H9 (cell line): ENCODE data around the gene KMT5B. TPM values are rescaled to one million over a fixed set of nuclear protein-coding genes. Genes with fewer than 3 reads are reported as not detected.

Source experiments
- DNase-seq: peaks from one replicate; pipeline ENCODE4 v3.0.0-alpha.2; 2017
- H2AFZ ChIP-seq: one replicate; pipeline ENCODE4 v1.6.1; 2013; ENCODE audit warnings: mild to moderate bottlenecking, low read length, control low read depth, moderate library complexity
- H2AK5ac ChIP-seq: 2 replicates; pipeline ENCODE4 v1.6.1; 2013; ENCODE audit warnings: low read length, control low read depth, mixed read lengths; ENCODE audit not compliant: insufficient read length
- H2BK120ac ChIP-seq: one replicate; pipeline ENCODE4 v1.6.1; 2013; ENCODE audit warnings: low read depth, mild to moderate bottlenecking, low read length, control low read depth, inconsistent platforms; ENCODE audit not compliant: poor library complexity, severe bottlenecking
- H2BK12ac ChIP-seq: 2 replicates; pipeline ENCODE4 v1.6.1; 2013; ENCODE audit warnings: low read length, control low read depth, mixed read lengths, low read depth; ENCODE audit not compliant: insufficient read length
- H2BK15ac ChIP-seq: 2 replicates; pipeline ENCODE4 v1.6.1; 2013; ENCODE audit warnings: low read depth, low read length, control low read depth
- H2BK20ac ChIP-seq: one replicate; pipeline ENCODE4 v1.6.1; 2013; ENCODE audit warnings: low read depth, mild to moderate bottlenecking, low read length, control low read depth, inconsistent platforms; ENCODE audit not compliant: poor library complexity, severe bottlenecking
- H2BK5ac ChIP-seq: 2 replicates; pipeline ENCODE4 v1.6.1; 2013; ENCODE audit warnings: low read length, control low read depth, mixed read lengths; ENCODE audit not compliant: insufficient read length
- H3K14ac ChIP-seq: 2 replicates; pipeline ENCODE4 v1.6.1; 2013; ENCODE audit warnings: low read length, control low read depth; ENCODE audit not compliant: insufficient read depth
- H3K18ac ChIP-seq: 2 replicates; pipeline ENCODE4 v1.6.1; 2013; ENCODE audit warnings: low read depth, mild to moderate bottlenecking, mixed read lengths, low read length, control low read depth; ENCODE audit not compliant: insufficient read length
- H3K23ac ChIP-seq: 2 replicates; pipeline ENCODE4 v1.6.1; 2013; ENCODE audit warnings: low read length, control low read depth, mixed read lengths, low read depth; ENCODE audit not compliant: insufficient read length
- H3K23me2 ChIP-seq: 2 replicates; pipeline ENCODE4 v1.6.1; 2013; ENCODE audit warnings: low read depth, mild to moderate bottlenecking, mixed read lengths, low read length, control low read depth; ENCODE audit not compliant: insufficient read length, poor library complexity, severe bottlenecking
- H3K27ac ChIP-seq: 2 replicates; pipeline ENCODE4 v1.5.1; 2013; ENCODE audit warnings: low read length, control low read depth, mixed read lengths, low read depth; ENCODE audit not compliant: insufficient read length
- H3K27me3 ChIP-seq: 2 replicates; pipeline ENCODE4 v1.6.1; 2013; ENCODE audit warnings: low read length, control low read depth, inconsistent platforms; ENCODE audit not compliant: insufficient read depth
- H3K4ac ChIP-seq: 2 replicates; pipeline ENCODE4 v1.6.1; 2013; ENCODE audit warnings: low read depth, mild to moderate bottlenecking, control low read depth, inconsistent platforms, low read length, moderate library complexity
- H3K4me1 ChIP-seq: 2 replicates; pipeline ENCODE4 v1.6.1; 2013; ENCODE audit warnings: low read length, control low read depth, inconsistent platforms; ENCODE audit not compliant: insufficient read depth
- H3K4me2 ChIP-seq: 2 replicates; pipeline ENCODE4 v1.6.1; 2013; ENCODE audit warnings: low read length, control low read depth, mixed read lengths; ENCODE audit not compliant: insufficient read length, insufficient read depth
- H3K56ac ChIP-seq: 2 replicates; pipeline ENCODE4 v1.6.1; 2013; ENCODE audit warnings: low read depth, mild to moderate bottlenecking, mixed read lengths, low read length, control low read depth; ENCODE audit not compliant: insufficient read length
- H3K79me1 ChIP-seq: 2 replicates; pipeline ENCODE4 v1.6.1; 2013; ENCODE audit warnings: low read depth, mild to moderate bottlenecking, moderate library complexity, low read length, control low read depth, inconsistent platforms; ENCODE audit not compliant: insufficient read depth, poor library complexity, severe bottlenecking
- H3K79me2 ChIP-seq: 2 replicates; pipeline ENCODE4 v1.6.1; 2013; ENCODE audit warnings: low read length, control low read depth, inconsistent platforms; ENCODE audit not compliant: insufficient read depth
- H3K9ac ChIP-seq: 2 replicates; pipeline ENCODE4 v1.6.1; 2013; ENCODE audit warnings: low read length, control low read depth, mixed read lengths; ENCODE audit not compliant: insufficient read length; ENCODE audit errors: extremely low read depth
- H3K9me3 ChIP-seq: one replicate; pipeline ENCODE4 v1.6.1; 2013; ENCODE audit warnings: low read depth, low read length, inconsistent platforms; ENCODE audit not compliant: control insufficient read depth
- H3T11ph ChIP-seq: one replicate; pipeline ENCODE4 v1.6.1; 2013; ENCODE audit warnings: mild to moderate bottlenecking, low read length, control low read depth, inconsistent platforms
- H4K20me1 ChIP-seq: one replicate; pipeline ENCODE4 v1.6.1; 2013; ENCODE audit not compliant: control insufficient read depth, insufficient read length, insufficient read depth
- H4K5ac ChIP-seq: 2 replicates; pipeline ENCODE4 v1.6.1; 2013; ENCODE audit warnings: low read depth, mild to moderate bottlenecking, mixed read lengths, low read length, control low read depth; ENCODE audit not compliant: insufficient read length
- H4K8ac ChIP-seq: replicated peaks from 2 replicates; pipeline ENCODE4 v1.6.1; 2013; ENCODE audit warnings: low read length, control low read depth, mixed read lengths, low read depth; ENCODE audit not compliant: insufficient read length
- H4K91ac ChIP-seq: 2 replicates; pipeline ENCODE4 v1.6.1; 2013; ENCODE audit warnings: low read depth, mild to moderate bottlenecking, moderate library complexity, mixed read lengths, low read length, control low read depth; ENCODE audit not compliant: insufficient read length
- H3K27ac Mint-ChIP-seq, 3 experiments: 2 replicates in 2 of 3; 3 replicates in 1 of 3; pipeline ENCODE4 v1.8.0; 2020 to 2021; ENCODE audit warnings: mixed read lengths in 3 of 3, mild to moderate bottlenecking in 1 of 3, moderate library complexity in 1 of 3
- H3K27me3 Mint-ChIP-seq: 2 replicates; pipeline ENCODE4 v1.8.0; 2021; ENCODE audit warnings: low read depth, mild to moderate bottlenecking, moderate library complexity, mixed read lengths
- H3K36me3 Mint-ChIP-seq, 3 experiments: 2 replicates in 2 of 3; 3 replicates in 1 of 3; pipeline ENCODE4 v1.8.0; 2020 to 2021; ENCODE audit warnings: low read depth in 3 of 3, mixed read lengths in 3 of 3; ENCODE audit not compliant: insufficient read depth in 1 of 3
- H3K4me1 Mint-ChIP-seq, 2 experiments: 2 replicates each; pipeline ENCODE4 v1.8.0; 2020; ENCODE audit warnings: mixed read lengths in 2 of 2
- H3K4me3 Mint-ChIP-seq, 2 experiments: 2 replicates in 1 of 2; 3 replicates in 1 of 2; pipeline ENCODE4 v1.8.0; 2020 to 2021; ENCODE audit warnings: mild to moderate bottlenecking in 2 of 2, mixed read lengths in 2 of 2, moderate library complexity in 1 of 2
- H3K9me3 Mint-ChIP-seq, 2 experiments: 2 replicates in 1 of 2; 3 replicates in 1 of 2; pipeline ENCODE4 v1.8.0; 2020; ENCODE audit warnings: mild to moderate bottlenecking in 2 of 2, mixed read lengths in 2 of 2, moderate library complexity in 1 of 2
- WGBS: extraction: QIAGEN DNeasy Blood & Tissue Kit; methylation state at CpG from one replicate; pipeline ENCODE4 v1.1.7; 2013; ENCODE audit warnings: missing lambda C conversion rate, low lambda C conversion rate, mixed read lengths; ENCODE audit not compliant: insufficient read length; ENCODE audit errors: extremely low coverage; 5-methylcytosine and 5-hydroxymethylcytosine counted together
- total RNA-seq: library from RNA; stranded (reverse); gene quantifications from 2 replicates; pipeline ENCODE4 v1.2.1, GENCODE V29; 2021
- TF ChIP-seq, protein P1 (sequence below): fragments of 200-600 bp; sonication (generic); conservative IDR thresholded peaks from 3 replicates; pipeline ENCODE4 v1.8.0; 2021; ENCODE audit warnings: antibody characterized with exemption, mild to moderate bottlenecking

Gene KMT5B
- total RNA-seq, 1 experiment from 2014 or later = 61.6 TPM

DNA sequence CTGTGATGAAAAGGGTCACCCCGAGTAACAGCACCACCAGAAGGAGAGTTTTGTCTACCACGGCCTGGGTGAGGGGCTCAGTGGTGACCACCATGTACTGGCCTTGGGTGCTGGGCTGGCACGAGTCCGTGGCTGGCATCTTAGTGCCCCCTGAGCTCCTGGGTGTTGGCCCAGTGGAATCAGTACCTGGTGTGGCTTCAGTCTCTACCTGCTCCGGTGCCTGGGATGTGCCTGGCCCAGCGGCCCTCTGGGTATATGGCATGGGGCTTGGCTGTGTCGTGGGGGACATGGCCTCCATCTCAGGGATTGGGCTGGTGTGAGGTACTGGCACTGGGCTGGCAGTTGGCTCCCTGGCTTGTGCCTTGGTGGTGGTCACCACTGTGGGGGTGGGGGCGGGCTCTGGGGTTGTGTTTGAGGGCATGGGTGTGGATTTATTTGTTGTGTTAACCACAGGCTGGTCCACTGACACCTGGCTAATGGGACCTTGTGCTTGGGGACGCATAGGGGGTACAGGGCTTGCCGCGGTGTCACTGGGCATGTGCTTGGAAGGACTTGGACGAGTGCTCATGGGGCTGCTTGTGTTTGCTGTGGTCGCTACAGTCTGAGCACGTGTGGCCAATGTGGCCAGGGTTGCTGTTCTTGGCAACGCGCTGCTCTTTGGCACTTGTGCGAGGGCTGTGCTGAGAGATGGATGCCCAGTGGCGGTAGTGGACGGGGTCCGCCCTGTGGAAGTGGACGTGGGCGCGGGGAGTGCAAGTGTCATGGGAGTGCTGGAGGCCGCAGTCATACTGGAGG lies 48.9 kb upstream of the KMT5B start:
- no peaks in the 10 kb centered on the region for H3K9me3 ChIP-seq
- no peak overlapping the region for H3T11ph ChIP-seq
- H2BK5ac ChIP-seq = no peak overlapping the region
- H2BK120ac ChIP-seq = no peak overlapping the region
- no peak overlapping the region for H2AFZ ChIP-seq
- Mint-ChIP-seq H3K27ac (no peak overlapping the region; a peak in 1 of 7 replicates), H3K9me3 (no peaks in the 10 kb centered on the region; a peak in 1 of 5 replicates), H3K4me3 (no peak overlapping the region; a peak in 1 of 5 replicates), H3K27me3 (peaks cover 12% of the 10 kb centered on the region), H3K4me1 (peaks cover 0 to 3% of the 10 kb centered on the region in 2 experiments; a peak in 1 of 4 replicates), H3K36me3 (peaks cover 36 to 63% (median 52%) of the 10 kb centered on the region in 3 experiments)
- no peaks in the 10 kb centered on the region for H3K27me3 ChIP-seq
- no peak overlapping the region for H3K23ac ChIP-seq
- no peaks in the 10 kb centered on the region for H3K4me1 ChIP-seq
- no peak overlapping the region for H4K5ac ChIP-seq
- H3K23me2 ChIP-seq = no peaks in the 10 kb centered on the region
- no peak overlapping the region for H3K9ac ChIP-seq
- TF ChIP-seq, protein P1, sequence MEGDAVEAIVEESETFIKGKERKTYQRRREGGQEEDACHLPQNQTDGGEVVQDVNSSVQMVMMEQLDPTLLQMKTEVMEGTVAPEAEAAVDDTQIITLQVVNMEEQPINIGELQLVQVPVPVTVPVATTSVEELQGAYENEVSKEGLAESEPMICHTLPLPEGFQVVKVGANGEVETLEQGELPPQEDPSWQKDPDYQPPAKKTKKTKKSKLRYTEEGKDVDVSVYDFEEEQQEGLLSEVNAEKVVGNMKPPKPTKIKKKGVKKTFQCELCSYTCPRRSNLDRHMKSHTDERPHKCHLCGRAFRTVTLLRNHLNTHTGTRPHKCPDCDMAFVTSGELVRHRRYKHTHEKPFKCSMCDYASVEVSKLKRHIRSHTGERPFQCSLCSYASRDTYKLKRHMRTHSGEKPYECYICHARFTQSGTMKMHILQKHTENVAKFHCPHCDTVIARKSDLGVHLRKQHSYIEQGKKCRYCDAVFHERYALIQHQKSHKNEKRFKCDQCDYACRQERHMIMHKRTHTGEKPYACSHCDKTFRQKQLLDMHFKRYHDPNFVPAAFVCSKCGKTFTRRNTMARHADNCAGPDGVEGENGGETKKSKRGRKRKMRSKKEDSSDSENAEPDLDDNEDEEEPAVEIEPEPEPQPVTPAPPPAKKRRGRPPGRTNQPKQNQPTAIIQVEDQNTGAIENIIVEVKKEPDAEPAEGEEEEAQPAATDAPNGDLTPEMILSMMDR = no peak
- peak; percentile 15 for DNase-seq
- H3K56ac ChIP-seq = no peak overlapping the region
- H3K14ac ChIP-seq = no peak overlapping the region
- H3K79me2 ChIP-seq = no peaks in the 10 kb centered on the region
- H3K4ac ChIP-seq = no peak overlapping the region
- no peak overlapping the region for H2BK15ac ChIP-seq
- H4K20me1 ChIP-seq = no peaks in the 10 kb centered on the region
- no peak overlapping the region for H3K27ac ChIP-seq
- H3K4me2 ChIP-seq = no peak overlapping the region
- no peak overlapping the region for H4K8ac ChIP-seq
- no peak overlapping the region for H2AK5ac ChIP-seq
- no peak overlapping the region for H2BK12ac ChIP-seq
- H3K79me1 ChIP-seq = no peaks in the 10 kb centered on the region
- H4K91ac ChIP-seq = no peak overlapping the region
- H3K18ac ChIP-seq = no peak overlapping the region
- no CpG with 5 or more reads among the region's 24 CpGs for WGBS
- H2BK20ac ChIP-seq = no peak overlapping the region
